Pancreas (tissue), 10 donors: ENCODE data around the gene VARS1. TPM values are rescaled to one million over a fixed set of nuclear protein-coding genes. Genes with fewer than 3 reads are reported as not detected.
A peak's percentile ranks its signal among the peaks of the same experiment; 100 is the strongest.
"Not testable (repeated sequence)": the region's sequence is repeated elsewhere in the genome, so short reads cannot be mapped to it uniquely, and the experiment has no call there.

Experiments used
- ATAC-seq, 4 donors: fragments of 200-7000 bp; cut with Tn5 transposase; one replicate each; pipeline versions ENCODE4 v1.8.0 to v1.9.1; 2020; ENCODE audit warnings: mild to moderate bottlenecking in 4 of 4, moderate library complexity in 4 of 4
- DNase-seq, 6 donors: peaks; one replicate each; pipeline ENCODE4 v3.0.0-alpha.2; 2020
- FAIRE-seq: peaks from 2 replicates; lab custom pipeline; 2012; peaks lifted over from hg19 to GRCh38; lab: Jason Lieb, UNC
- H3K27ac ChIP-seq, 4 donors: fragments of 200-600 bp; sonication (generic); 1 replicate in 3 of 4; 2 replicates in 1 of 4; pipeline versions ENCODE4 v1.5.0 to v1.8.0; 2020
- H3K27me3 ChIP-seq, 4 donors: fragments of 200-600 bp; one replicate each; pipeline ENCODE4 v1.8.0; 2021
- H3K36me3 ChIP-seq, 3 donors: fragments of 200-600 bp; sonication (generic) in 1 of 3; one replicate each; pipeline versions ENCODE4 v1.5.0 to v1.8.0; 2020 to 2021
- H3K4me1 ChIP-seq, 3 donors: fragments of 200-600 bp; one replicate each; pipeline ENCODE4 v1.8.0; 2021
- H3K4me3 ChIP-seq, 4 donors: fragments of 200-600 bp; sonication (generic) in 2 of 4; one replicate each; pipeline versions ENCODE4 v1.5.0 to v1.8.0; 2020 to 2021
- H3K9me3 ChIP-seq, 4 donors: fragments of 200-600 bp; one replicate each; pipeline ENCODE4 v1.8.0; 2021
- WGBS, 2 donors: extraction: QIAGEN DNeasy Blood & Tissue Kit; methylation state at CpG; one replicate each; pipeline ENCODE4 v1.1.7; 2013; 5-methylcytosine and 5-hydroxymethylcytosine counted together
- intact Hi-C, 3 donors: fragments of 100-400 bp; cut with DNase I; formaldehyde crosslinking; loops; one replicate each; pipeline versions ENCODE4 v1.11.1 to v1.14.2; 2022
- polyA plus RNA-seq, 2 donors: library from polyadenylated mRNA; stranded (reverse); fragments of 200-250 nt; gene quantifications; one replicate each; pipeline ENCODE4 v1.2.3, GENCODE V29; 2013
- total RNA-seq, 6 donors: library from RNA; stranded (reverse); fragmentation: NEBNext Ultra II Directional in 4 of 6; extraction: Animal tissue kit (Norgen Biotek cat#: 25700) in 4 of 6; gene quantifications; one replicate each; pipeline versions ENCODE4 v1.2.1 to v1.2.4, GENCODE V29; 2021 to 2023
- TF ChIP-seq, protein P1 (sequence below), 4 donors: fragments of 200-600 bp; sonication (generic) in 3 of 4; IDR thresholded peaks; one replicate each; pipeline versions ENCODE4 v1.5.0 to v1.8.0; 2021; ENCODE audit warnings: antibody characterized with exemption in 4 of 4
- donor health status: healthy with polysubstance abuse.
- donor health status: DM: no; HTN: no; CAD: no; lungs with moderate emphysema.
- donor health status: DM: no; HTN: no; CAD: no.
- donor health status: control.
- donor health status: control.
- donor health status: Bipolar disorder and iron deficiency.
- donor health status: DM: yes; HTN: yes; CAD: no.
- donor health status: DM: no; HTN: no; CAD: no.
- donor health status: DM: no; HTN: no; CAD: no.
- donor health status: DM: yes; HTN: yes; CAD: no.

VARS1 gene
- total and polyA plus RNA-seq, 8 donors, result 22.0 to 67.3 (median 36.3) TPM

DNA sequence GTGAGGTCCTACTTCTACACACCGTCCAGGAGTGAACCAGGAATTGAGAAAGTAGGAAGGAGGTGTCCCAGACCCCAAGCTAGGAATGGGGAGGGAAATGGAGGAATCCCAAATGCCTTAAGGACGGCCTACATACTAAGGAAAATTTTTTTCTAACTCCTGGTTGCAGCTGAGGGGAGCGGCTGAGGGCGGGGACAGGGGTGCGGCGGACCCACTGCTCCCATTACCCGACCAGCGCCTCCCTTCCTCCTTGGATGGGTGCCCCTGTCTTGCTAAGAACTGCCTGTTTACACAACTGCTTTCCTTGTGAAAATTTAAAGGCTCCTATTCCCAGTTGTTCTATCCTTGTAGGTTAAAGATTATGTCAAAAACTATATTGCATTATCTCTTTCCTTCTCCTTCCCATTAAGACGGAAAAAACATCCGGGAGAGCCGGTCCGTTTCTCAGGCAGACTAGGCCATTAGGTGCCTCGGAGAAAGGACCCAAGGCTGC is 31.3 kb upstream of the VARS1 start:
- no peak for FAIRE-seq
- Histone ChIP-seq H3K27me3 (no peaks in the 10 kb centered on the region), H3K27ac (peak overlapping the region; percentile 66 to 99 (median 84)), H3K9me3 (no peaks in the 10 kb centered on the region), H3K36me3 (no peaks in the 10 kb centered on the region), H3K4me3 (peak overlapping the region; percentile 3 to 44 (median 22)), H3K4me1 (peaks cover 23 to 44% (median 40%) of the 10 kb centered on the region in 3 donors)
- peak; percentile 4 to 54 (median 23) for ATAC-seq
- 1 to 2% methylated on average over 13 of the region's 13 CpGs for WGBS, 2 donors
- TF ChIP-seq, protein P1, sequence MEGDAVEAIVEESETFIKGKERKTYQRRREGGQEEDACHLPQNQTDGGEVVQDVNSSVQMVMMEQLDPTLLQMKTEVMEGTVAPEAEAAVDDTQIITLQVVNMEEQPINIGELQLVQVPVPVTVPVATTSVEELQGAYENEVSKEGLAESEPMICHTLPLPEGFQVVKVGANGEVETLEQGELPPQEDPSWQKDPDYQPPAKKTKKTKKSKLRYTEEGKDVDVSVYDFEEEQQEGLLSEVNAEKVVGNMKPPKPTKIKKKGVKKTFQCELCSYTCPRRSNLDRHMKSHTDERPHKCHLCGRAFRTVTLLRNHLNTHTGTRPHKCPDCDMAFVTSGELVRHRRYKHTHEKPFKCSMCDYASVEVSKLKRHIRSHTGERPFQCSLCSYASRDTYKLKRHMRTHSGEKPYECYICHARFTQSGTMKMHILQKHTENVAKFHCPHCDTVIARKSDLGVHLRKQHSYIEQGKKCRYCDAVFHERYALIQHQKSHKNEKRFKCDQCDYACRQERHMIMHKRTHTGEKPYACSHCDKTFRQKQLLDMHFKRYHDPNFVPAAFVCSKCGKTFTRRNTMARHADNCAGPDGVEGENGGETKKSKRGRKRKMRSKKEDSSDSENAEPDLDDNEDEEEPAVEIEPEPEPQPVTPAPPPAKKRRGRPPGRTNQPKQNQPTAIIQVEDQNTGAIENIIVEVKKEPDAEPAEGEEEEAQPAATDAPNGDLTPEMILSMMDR (IDR thresholded peaks at IDR 0.05), result no peak
- intact Hi-C loops, result no loop called here
- peak; percentile 79 to 93 (median 85) for DNase-seq

DNA sequence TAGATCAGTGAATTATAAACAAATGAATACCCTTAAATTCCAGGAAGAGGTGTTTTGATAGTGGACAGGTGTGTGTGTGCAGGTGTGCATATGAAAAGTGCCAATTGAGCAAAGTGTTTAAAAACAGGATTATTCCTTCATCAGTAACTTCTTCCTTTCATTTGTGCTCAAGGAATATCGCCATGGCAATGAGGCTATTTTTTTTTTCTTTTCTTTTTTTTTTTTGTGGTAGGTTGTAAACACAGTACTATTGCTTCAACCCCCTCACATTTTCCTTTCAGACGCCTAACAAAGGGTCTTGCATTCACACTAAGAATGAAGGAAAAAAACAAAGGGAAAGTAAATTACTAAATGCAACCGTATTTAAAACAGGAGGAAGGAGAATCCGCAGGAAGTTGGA is 30.0 kb upstream of the VARS1 start:
- intact Hi-C loops, result no loop called here
- Histone ChIP-seq H3K36me3 (no peaks in the 10 kb centered on the region), H3K27me3 (no peaks in the 10 kb centered on the region), H3K4me3 (peak overlapping the region in 1 of 4 donors; percentile 44), H3K4me1 (peaks cover 31 to 41% (median 40%) of the 10 kb centered on the region in 3 donors), H3K27ac (peak overlapping the region; percentile 66 to 99 (median 84)), H3K9me3 (no peaks in the 10 kb centered on the region)
- FAIRE-seq, result no peak
- ATAC-seq, result no peak
- 21 to 30% methylated on average over 4 of the region's 4 CpGs for WGBS, 2 donors
- DNase-seq, result no peak
- TF ChIP-seq, protein P1 (IDR thresholded peaks at IDR 0.05), result no peak

DNA sequence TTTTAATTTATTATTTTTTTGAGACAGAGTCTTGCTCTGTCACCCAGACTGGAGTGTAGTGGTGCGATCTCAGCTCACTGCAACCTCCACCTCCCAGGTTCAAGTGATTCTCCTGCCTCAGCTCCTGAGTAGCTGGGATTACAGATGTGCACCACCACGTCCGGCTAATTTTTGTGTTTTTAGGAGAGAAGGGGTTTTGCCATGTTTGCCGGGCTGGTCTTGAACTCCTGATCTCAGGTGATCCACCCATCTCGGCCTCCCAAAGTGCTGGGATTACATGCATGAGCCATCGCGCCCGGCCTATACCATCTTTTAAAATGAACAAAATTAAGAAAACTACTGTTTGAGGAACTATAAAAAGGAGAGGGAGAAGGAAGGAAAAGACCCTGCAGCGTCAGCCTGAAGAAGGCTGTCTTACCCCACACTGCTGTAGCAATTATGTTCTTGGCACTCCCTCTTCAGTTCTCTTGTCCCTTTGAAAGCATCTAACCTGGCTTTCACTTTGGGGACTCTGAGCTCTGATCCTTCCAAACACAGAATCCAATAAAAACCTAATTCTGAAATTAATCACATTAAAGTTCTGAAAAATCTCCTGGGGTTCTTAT is 28.1 kb upstream of the VARS1 start:
- H3K9me3 ChIP-seq, FAIRE-seq, intact Hi-C loops, H3K4me3 ChIP-seq, H3K27me3 ChIP-seq, ATAC-seq, H3K36me3 ChIP-seq: not testable (repeated sequence)
- H3K4me1 ChIP-seq, result peaks cover 34 to 50% (median 40%) of the 10 kb centered on the region in 3 donors
- peak in 1 of 6 donors; percentile 8 for DNase-seq
- WGBS, 2 donors, result 93 to 94% methylated on average over 9 of the region's 9 CpGs
- peak overlapping the region in 3 of 4 donors; percentile 81 to 99 (median 98) for H3K27ac ChIP-seq

DNA sequence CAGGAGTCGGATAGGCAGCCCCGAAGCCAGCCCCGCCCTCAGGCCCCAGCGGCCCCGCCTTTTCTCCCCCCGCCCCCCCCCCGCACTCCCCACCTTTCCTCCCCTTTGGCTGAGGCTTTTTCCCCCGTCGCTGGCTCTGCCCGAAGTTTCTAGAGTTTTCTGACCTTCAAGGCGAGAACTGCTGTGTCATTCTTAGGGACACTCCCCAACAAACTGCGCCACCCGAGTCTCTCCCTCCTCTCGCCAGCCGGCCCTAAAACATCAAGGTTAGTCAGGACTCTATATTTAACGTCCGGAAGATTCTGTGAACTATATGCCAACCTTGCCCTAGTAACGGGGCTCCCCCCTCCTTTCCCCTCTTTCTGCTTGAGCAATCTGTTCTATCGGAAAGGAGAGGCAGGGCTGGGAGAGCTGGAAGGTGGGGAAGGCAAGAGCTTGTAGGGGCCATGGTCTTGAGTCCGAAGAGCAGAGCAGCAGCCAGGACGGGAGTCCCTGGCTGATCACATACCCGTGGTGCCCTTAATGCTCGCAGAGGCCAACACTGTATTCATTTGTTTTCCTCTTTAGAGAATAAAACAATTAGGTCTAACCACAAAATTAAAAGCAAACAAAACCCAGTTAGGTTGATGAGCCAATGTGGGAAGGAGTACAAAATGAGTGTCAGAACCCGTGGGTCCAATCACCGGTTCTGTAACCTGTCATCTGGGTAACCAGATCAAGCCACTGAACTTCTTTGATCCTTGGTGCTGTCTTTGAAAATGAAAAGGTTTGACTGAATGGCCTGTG is 26.7 kb upstream of the VARS1 start:
- TF ChIP-seq, protein P1 (IDR thresholded peaks at IDR 0.05), result no peak
- ATAC-seq (peak; percentile 35 to 77 (median 54)), DNase-seq (peak; percentile 83 to 92 (median 86)), FAIRE-seq (no peak)
- no peaks in the 10 kb centered on the region for H3K27me3 ChIP-seq
- peak overlapping the region; percentile 20 to 59 (median 33) for H3K4me3 ChIP-seq
- peak overlapping the region; percentile 76 to 99 (median 90) for H3K27ac ChIP-seq
- peaks cover 34 to 53% (median 50%) of the 10 kb centered on the region in 3 donors for H3K4me1 ChIP-seq
- 1% methylated on average over 19 to 24 of the region's 25 CpGs for WGBS, 2 donors
- intact Hi-C loops, result no loop called here
- H3K9me3 ChIP-seq, result no peaks in the 10 kb centered on the region
- no peaks in the 10 kb centered on the region for H3K36me3 ChIP-seq

DNA sequence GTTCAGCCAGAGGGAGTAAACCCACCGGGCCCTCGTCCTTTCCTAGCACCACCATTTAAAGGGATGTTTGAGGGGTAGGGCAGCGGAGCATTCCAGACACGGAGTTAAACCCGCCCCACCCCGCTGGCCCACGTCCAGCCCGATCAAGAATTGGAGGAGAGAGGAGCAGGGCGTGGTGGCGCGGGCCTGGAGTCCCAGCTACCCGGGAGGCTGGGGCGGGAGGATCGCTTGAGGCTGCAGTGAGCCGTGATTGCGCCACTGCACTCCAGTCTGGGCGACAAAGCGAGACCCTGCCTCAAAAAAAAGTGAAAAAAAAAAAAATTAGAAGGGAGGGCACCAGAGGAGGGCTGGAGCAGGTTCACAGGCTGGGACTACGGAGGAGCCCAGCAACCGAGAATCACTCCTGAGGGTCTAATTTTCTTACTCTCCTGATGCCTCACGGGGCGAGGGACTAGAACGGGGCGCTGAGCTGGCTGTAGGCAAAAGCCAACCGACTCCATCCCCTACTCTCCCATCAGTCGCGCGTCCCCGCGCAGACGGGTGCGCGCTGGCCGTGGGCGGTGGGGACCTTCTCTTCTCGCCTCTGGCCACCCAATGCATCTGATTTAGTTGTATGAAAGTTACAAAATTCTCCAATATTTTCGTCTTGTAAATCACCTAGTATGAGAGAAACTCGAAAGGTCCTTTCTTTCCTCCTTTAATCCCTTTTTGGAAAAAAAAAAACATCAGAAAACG is 25.9 kb upstream of the VARS1 start:
- TF ChIP-seq, protein P1 (IDR thresholded peaks at IDR 0.05), result no peak
- ATAC-seq (peak; percentile 9 to 65 (median 34)), FAIRE-seq (no peak), DNase-seq (peak; percentile 51 to 83 (median 74))
- Histone ChIP-seq H3K27me3 (no peaks in the 10 kb centered on the region), H3K36me3 (no peaks in the 10 kb centered on the region), H3K9me3 (no peaks in the 10 kb centered on the region), H3K27ac (peak overlapping the region; percentile 76 to 99 (median 90)), H3K4me3 (peak overlapping the region; percentile 20 to 59 (median 33)), H3K4me1 (peaks cover 34 to 52% (median 50%) of the 10 kb centered on the region in 3 donors)
- 10 to 14% methylated on average over 33 to 39 of the region's 39 CpGs for WGBS, 2 donors
- intact Hi-C loops, result no loop called here

DNA sequence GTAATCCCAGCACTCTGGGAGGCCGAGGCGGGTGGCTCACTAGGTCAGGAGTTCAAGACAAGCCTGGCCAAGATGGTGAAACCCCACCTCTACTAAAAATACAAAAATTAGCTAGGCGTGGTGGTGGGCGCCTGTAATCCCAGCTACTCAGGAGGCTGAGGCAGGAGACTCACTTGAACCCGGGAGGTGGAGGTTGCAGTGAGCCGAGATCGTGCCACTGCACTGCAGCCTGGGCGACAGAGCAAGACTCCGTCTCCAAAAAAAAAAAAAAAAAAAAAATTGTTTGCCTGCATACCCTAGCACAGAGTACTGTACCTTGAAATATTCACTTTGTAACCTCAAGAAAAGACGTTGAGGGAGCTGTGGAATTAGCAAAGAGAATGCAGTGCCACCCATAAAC is 24.8 kb upstream of the VARS1 start:
- H3K4me1 ChIP-seq, result peaks cover 23 to 41% (median 40%) of the 10 kb centered on the region in 3 donors
- 89 to 92% methylated on average over 10 of the region's 10 CpGs for WGBS, 2 donors
- H3K27ac ChIP-seq, DNase-seq, intact Hi-C loops, ATAC-seq, H3K9me3 ChIP-seq, H3K4me3 ChIP-seq, H3K36me3 ChIP-seq, FAIRE-seq, H3K27me3 ChIP-seq: not testable (repeated sequence)
